MM.1S (cell line): Measurements from ENCODE around the gene SH3TC2.

Source experiments
- DNase-seq: peaks from one replicate; pipeline ENCODE4 v3.0.0-alpha.2; 2015
- H2AFZ ChIP-seq: fragments of 300-600 bp; sonication (generic); 2 replicates; pipeline ENCODE4 v1.6.0; 2016; ENCODE audit warnings: antibody characterized with exemption, low read length
- H3F3A ChIP-seq: fragments of 300-600 bp; sonication (generic); 2 replicates; pipeline ENCODE4 v1.6.1; 2016; ENCODE audit warnings: mild to moderate bottlenecking, antibody characterized with exemption, low read length, moderate library complexity, mixed read lengths; ENCODE audit not compliant: insufficient read depth
- H3K27ac ChIP-seq: fragments of 300-600 bp; sonication (generic); 2 replicates; pipeline ENCODE4 v1.5.1; 2016; ENCODE audit warnings: mild to moderate bottlenecking, low read length
- H3K27me3 ChIP-seq: fragments of 300-600 bp; sonication (generic); replicated peaks from 2 replicates; pipeline ENCODE4 v1.6.0; 2016; ENCODE audit warnings: low read length; ENCODE audit not compliant: insufficient read depth
- H3K36me3 ChIP-seq: fragments of 300-600 bp; sonication (generic); replicated peaks from 2 replicates; pipeline ENCODE4 v1.6.1; 2016; ENCODE audit warnings: mild to moderate bottlenecking, low read length, mixed read lengths; ENCODE audit not compliant: insufficient read depth
- H3K4me1 ChIP-seq: fragments of 300-600 bp; sonication (generic); 2 replicates; pipeline ENCODE4 v1.6.1; 2016; ENCODE audit warnings: low read length, mixed read lengths
- H3K4me2 ChIP-seq: fragments of 300-600 bp; sonication (generic); 2 replicates; pipeline ENCODE4 v1.6.0; 2016; ENCODE audit warnings: low read depth, low read length
- H3K4me3 ChIP-seq: fragments of 300-600 bp; sonication (generic); 2 replicates; pipeline ENCODE4 v1.5.1; 2016; ENCODE audit warnings: low read length, mixed read lengths
- H3K79me2 ChIP-seq: fragments of 300-600 bp; sonication (generic); 2 replicates; pipeline ENCODE4 v1.6.1; 2016; ENCODE audit warnings: mixed run types, low read length, mixed read lengths
- H3K9ac ChIP-seq: fragments of 300-600 bp; sonication (generic); 2 replicates; pipeline ENCODE4 v1.6.1; 2016; ENCODE audit warnings: low read length, mixed read lengths
- H3K9me2 ChIP-seq: fragments of 300-600 bp; sonication (generic); replicated peaks from 2 replicates; pipeline ENCODE4 v1.6.1; 2016; ENCODE audit warnings: mild to moderate bottlenecking, low read length, mixed read lengths; ENCODE audit not compliant: insufficient read depth
- H3K9me3 ChIP-seq: fragments of 300-600 bp; sonication (generic); replicated peaks from 2 replicates; pipeline ENCODE4 v1.6.1; 2016; ENCODE audit warnings: mild to moderate bottlenecking, low read length, mixed read lengths; ENCODE audit not compliant: insufficient read depth
- H4K20me1 ChIP-seq: fragments of 300-600 bp; sonication (generic); 2 replicates; pipeline ENCODE4 v1.6.1; 2016; ENCODE audit warnings: mild to moderate bottlenecking, low read length, moderate library complexity, mixed read lengths; ENCODE audit not compliant: insufficient read depth
- EZH2 ChIP-seq: fragments of 300-600 bp; sonication (generic); optimal IDR thresholded peaks from 2 replicates; pipeline ENCODE3; 2017; ENCODE audit warnings: low read depth, mild to moderate bottlenecking, antibody characterized with exemption, low read length, mixed read lengths
- EZH2phosphoT487 ChIP-seq: fragments of 300-600 bp; sonication (generic); IDR thresholded peaks from 2 replicates; pipeline ENCODE4 v1.6.1; 2018; ENCODE audit warnings: antibody characterized with exemption, low read length
- TF ChIP-seq, protein P1 (sequence below): fragments of 300-600 bp; sonication (generic); IDR thresholded peaks from 2 replicates; pipeline ENCODE4 v1.5.1; 2016; ENCODE audit warnings: antibody characterized with exemption, low read length, mixed read lengths

The SH3TC2 gene

DNA sequence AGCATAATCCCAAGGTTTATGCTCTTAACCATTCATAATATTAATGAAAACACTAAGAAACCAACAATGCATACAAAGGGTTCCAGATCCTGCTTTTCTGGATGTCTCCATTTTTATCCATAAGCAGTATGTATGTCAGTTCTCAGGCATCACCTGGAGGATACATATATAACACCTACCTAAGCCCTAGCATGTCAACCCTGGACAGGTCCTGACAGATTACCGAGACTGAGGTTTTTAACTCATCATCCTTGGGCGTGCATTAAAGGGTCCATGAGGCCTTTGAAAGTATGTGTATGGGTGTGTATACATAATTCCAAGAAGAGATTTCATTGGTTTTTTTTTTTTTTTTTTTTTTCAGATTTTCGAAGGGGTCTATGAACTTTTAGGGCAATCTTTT is 70.6 kb downstream of the SH3TC2 start:
- Histone ChIP-seq H3F3A (no peaks in the 10 kb centered on the region), H3K79me2 (no peaks in the 10 kb centered on the region), H3K9me3 (no peaks in the 10 kb centered on the region), H4K20me1 (no peaks in the 10 kb centered on the region), H2AFZ (no peak overlapping the region), H3K4me2 (no peak overlapping the region), H3K9ac (no peak overlapping the region), H3K36me3 (no peaks in the 10 kb centered on the region), H3K27me3 (no peaks in the 10 kb centered on the region), H3K4me1 (no peaks in the 10 kb centered on the region), H3K27ac (no peak overlapping the region), H3K4me3 (no peak overlapping the region), H3K9me2 (no peaks in the 10 kb centered on the region)
- no peak for DNase-seq
- TF ChIP-seq, protein P1, sequence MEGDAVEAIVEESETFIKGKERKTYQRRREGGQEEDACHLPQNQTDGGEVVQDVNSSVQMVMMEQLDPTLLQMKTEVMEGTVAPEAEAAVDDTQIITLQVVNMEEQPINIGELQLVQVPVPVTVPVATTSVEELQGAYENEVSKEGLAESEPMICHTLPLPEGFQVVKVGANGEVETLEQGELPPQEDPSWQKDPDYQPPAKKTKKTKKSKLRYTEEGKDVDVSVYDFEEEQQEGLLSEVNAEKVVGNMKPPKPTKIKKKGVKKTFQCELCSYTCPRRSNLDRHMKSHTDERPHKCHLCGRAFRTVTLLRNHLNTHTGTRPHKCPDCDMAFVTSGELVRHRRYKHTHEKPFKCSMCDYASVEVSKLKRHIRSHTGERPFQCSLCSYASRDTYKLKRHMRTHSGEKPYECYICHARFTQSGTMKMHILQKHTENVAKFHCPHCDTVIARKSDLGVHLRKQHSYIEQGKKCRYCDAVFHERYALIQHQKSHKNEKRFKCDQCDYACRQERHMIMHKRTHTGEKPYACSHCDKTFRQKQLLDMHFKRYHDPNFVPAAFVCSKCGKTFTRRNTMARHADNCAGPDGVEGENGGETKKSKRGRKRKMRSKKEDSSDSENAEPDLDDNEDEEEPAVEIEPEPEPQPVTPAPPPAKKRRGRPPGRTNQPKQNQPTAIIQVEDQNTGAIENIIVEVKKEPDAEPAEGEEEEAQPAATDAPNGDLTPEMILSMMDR = no peak
- no peak for TF ChIP-seq EZH2
- TF ChIP-seq EZH2phosphoT487 = no peak

DNA sequence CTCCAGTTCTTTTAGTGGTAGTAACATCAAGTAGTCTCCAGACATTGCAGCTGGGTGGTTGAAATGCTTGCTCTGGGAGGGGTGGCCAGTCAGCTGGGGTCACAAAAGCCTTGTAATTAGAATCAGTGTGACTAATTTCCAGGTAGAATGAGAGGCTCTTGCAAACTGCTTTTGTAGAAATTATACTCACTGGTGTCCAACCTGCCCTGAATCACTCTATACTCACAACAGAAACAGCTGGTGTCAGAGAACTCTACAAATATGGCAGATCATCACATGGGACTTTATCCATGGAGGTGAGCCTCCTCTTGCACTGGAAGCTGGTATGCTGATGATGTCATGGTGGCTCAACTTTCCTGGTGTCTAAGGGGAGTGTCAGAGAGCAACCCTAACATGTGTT is 71.3 kb downstream of the SH3TC2 start:
- H3K9me3 ChIP-seq = no peaks in the 10 kb centered on the region
- H3K27ac ChIP-seq = no peak overlapping the region
- H3K4me2 ChIP-seq = no peak overlapping the region
- H2AFZ ChIP-seq = no peak overlapping the region
- TF ChIP-seq, protein P1 = no peak
- TF ChIP-seq EZH2 (no peak), EZH2phosphoT487 (no peak)
- H3K79me2 ChIP-seq = no peaks in the 10 kb centered on the region
- no peaks in the 10 kb centered on the region for H4K20me1 ChIP-seq
- no peak for DNase-seq
- H3K9ac ChIP-seq = no peak overlapping the region
- no peaks in the 10 kb centered on the region for H3K36me3 ChIP-seq
- no peaks in the 10 kb centered on the region for H3K27me3 ChIP-seq
- no peak overlapping the region for H3K4me3 ChIP-seq
- no peaks in the 10 kb centered on the region for H3K9me2 ChIP-seq
- no peaks in the 10 kb centered on the region for H3F3A ChIP-seq
- no peaks in the 10 kb centered on the region for H3K4me1 ChIP-seq

DNA sequence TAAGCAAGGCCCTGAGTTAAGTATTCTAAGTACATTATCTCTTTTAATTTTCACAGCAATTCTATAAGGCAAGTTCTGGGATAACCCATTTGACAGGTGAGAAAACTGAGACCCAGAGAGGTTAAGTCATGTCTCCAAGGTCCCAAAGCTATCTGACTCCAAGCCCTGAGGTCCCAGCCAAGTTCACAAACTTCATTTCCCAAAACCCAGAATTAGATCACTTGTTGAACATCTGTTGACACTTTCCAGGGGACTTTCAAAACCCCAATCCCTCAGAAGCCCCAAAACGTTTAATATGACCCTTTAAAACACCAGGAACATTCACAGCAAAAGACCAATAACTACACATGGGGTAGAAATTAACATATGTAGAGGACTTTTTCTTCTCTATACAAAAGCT is 72.0 kb downstream of the SH3TC2 start:
- H3K4me3 ChIP-seq = no peak overlapping the region
- H3K9ac ChIP-seq = no peak overlapping the region
- H3K27ac ChIP-seq = no peak overlapping the region
- TF ChIP-seq EZH2 = no peak
- TF ChIP-seq EZH2phosphoT487 = no peak
- TF ChIP-seq, protein P1 = no peak
- H2AFZ ChIP-seq = no peak overlapping the region
- no peaks in the 10 kb centered on the region for H3K79me2 ChIP-seq
- no peaks in the 10 kb centered on the region for H3F3A ChIP-seq
- no peaks in the 10 kb centered on the region for H3K9me3 ChIP-seq
- DNase-seq = no peak
- H4K20me1 ChIP-seq = no peaks in the 10 kb centered on the region
- no peak overlapping the region for H3K4me2 ChIP-seq
- H3K9me2 ChIP-seq = no peaks in the 10 kb centered on the region
- H3K36me3 ChIP-seq = no peaks in the 10 kb centered on the region
- H3K4me1 ChIP-seq = no peaks in the 10 kb centered on the region
- H3K27me3 ChIP-seq = no peaks in the 10 kb centered on the region
